ENCODE results near the gene CDH7.

The CDH7 gene, protein sequence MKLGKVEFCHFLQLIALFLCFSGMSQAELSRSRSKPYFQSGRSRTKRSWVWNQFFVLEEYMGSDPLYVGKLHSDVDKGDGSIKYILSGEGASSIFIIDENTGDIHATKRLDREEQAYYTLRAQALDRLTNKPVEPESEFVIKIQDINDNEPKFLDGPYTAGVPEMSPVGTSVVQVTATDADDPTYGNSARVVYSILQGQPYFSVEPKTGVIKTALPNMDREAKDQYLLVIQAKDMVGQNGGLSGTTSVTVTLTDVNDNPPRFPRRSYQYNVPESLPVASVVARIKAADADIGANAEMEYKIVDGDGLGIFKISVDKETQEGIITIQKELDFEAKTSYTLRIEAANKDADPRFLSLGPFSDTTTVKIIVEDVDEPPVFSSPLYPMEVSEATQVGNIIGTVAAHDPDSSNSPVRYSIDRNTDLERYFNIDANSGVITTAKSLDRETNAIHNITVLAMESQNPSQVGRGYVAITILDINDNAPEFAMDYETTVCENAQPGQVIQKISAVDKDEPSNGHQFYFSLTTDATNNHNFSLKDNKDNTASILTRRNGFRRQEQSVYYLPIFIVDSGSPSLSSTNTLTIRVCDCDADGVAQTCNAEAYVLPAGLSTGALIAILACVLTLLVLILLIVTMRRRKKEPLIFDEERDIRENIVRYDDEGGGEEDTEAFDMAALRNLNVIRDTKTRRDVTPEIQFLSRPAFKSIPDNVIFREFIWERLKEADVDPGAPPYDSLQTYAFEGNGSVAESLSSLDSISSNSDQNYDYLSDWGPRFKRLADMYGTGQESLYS

DNA sequence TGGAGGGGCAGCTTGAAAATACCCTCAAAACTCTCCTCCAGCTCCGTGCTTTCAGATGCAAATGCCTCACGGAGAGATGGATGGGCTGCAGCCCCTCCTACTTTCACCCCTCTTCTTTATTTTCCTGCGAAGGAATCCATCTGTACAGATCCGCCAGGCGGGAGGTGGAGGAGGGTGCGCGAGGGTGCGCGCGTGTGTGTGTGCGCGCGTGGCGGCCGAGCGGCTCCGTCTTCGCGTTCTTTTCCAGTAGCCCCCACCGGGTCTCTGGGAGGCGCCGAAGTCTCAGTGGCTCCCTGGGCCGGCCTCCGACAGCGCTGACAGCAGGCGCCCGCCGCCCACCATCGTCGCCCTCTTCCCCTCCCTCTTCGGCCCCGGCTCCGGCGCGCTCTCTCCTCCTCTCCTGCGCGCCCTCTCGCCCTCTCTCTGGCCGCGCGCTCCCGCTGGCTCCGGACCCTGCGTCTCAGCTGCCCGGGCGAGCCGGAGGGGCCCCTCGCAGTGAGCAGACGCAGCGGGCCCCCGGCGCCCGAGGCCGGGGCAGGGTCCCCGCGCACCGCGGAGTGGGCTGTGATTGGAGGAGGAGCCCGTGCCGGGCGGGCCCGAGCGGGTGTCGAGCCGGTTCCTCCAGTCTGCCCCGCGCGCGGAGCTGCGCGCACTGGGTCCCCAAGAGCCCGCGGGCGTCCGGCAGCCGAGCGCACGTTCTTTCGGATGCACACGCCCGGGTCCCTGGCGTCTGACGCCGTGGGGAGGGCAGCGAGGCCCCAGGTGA is at the start of gene CDH7:
TSS of gene CDH7 (plus strand) at position 624 of the 766 bp plus-strand sequence. CDS start 11,831 bp downstream, outside the sequence.
- no peaks in the 10 kb centered on the region for H3K36me3 Mint-ChIP-seq
- H3K9me3 Mint-ChIP-seq = no peaks in the 10 kb centered on the region
- H3K4me3 Mint-ChIP-seq = no peak within 1 kb of the TSS
- no peak within 1 kb of the TSS for H3K27ac Mint-ChIP-seq
- peak; percentile 31 for ATAC-seq
- peaks cover 17% of the 10 kb centered on the region for H3K27me3 Mint-ChIP-seq
- H3K4me1 Mint-ChIP-seq = no peaks in the 10 kb centered on the region

- no peak for ATAC-seq
- Mint-ChIP-seq H3K9me3 (no peaks in the 10 kb centered on the region), H3K4me1 (no peaks in the 10 kb centered on the region), H3K27me3 (no peaks in the 10 kb centered on the region), H3K36me3 (no peaks in the 10 kb centered on the region), H3K27ac (no peak overlapping the region), H3K4me3 (no peak overlapping the region)
Measured at GRCh38 chr18:65704046-65704445, 46.8 kb upstream of the CDH7 start.

DNA sequence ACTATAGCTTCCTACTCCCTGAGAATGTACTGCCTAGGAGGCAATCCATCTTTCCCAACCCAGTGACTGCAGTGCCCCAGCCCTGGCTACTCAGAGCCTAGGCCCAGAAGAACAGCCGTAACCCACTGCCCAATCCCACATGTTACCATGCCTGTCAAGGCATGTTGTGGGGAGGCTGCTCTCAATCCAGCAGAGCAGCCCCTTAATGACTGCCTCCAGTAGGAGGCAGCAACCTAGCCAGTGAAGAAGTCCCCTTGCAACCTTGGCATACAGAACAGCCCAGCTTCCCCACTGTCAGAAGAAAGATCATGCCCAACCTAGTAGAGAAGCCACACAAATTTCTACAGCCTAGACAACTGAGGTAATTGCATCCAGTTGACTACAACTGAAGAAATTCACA is 44.2 kb upstream of the CDH7 start:
- Mint-ChIP-seq H3K4me3 (no peak overlapping the region), H3K27me3 (no peaks in the 10 kb centered on the region), H3K4me1 (no peaks in the 10 kb centered on the region), H3K27ac (no peak overlapping the region), H3K36me3 (no peaks in the 10 kb centered on the region), H3K9me3 (peaks cover 3% of the 10 kb centered on the region)
- ATAC-seq = peak; percentile 48

DNA sequence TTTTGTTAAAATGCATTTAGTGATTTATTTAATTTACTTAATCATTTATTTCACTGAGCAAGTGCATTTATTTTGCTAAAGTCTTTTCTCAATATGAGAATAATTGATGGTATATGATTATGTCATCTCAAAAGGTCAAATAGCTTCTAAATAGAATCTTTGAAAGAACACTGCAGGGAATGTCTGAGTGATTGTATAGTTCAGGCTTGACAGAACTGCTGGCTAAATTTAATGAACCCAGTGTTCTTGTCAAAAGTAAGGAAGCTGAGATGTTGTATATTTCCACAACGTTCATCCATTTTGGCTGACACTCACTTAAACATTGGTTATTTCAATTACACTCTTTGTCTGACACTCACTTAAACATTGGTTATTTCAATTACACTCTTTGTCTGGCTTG is 39.3 kb upstream of the CDH7 start:
- Mint-ChIP-seq H3K27me3 (no peaks in the 10 kb centered on the region), H3K4me1 (no peaks in the 10 kb centered on the region), H3K4me3 (no peak overlapping the region), H3K27ac (no peak overlapping the region), H3K36me3 (no peaks in the 10 kb centered on the region), H3K9me3 (peaks cover 8% of the 10 kb centered on the region)
- ATAC-seq = no peak

DNA sequence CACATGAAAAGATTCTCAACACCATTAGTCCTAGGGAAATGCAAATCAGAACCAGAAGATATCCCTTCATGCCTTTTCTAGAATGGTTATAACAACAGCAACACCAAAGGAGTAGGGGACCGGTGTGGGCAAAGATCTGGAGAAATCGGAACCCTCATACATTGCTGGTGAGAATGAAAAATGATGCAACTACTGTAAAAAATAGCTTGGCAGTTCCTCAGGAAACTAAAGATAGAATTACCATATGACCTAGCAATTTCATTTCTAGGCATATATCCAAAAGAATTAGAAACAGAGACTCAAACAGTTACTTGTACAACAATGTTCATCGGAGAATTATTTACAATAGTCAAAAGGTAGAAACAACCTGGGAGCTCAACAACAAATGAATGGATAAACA is 29.2 kb upstream of the CDH7 start:
- ATAC-seq = no peak
- Mint-ChIP-seq H3K4me3 (no peak overlapping the region), H3K27ac (no peak overlapping the region)

GRCh38 chr18:65725251-65726050 is 25.4 kb upstream of the CDH7 start:
- Mint-ChIP-seq H3K27me3 (no peaks in the 10 kb centered on the region), H3K9me3 (no peaks in the 10 kb centered on the region)

More for the DNA sequence above, 29.2 kb upstream of the CDH7 start:
- H3K4me1 Mint-ChIP-seq = no peaks in the 10 kb centered on the region
- H3K27me3 Mint-ChIP-seq = no peaks in the 10 kb centered on the region
- H3K36me3 Mint-ChIP-seq = no peaks in the 10 kb centered on the region
- peaks cover 5% of the 10 kb centered on the region for H3K9me3 Mint-ChIP-seq

GRCh38 chr18:65735155-65735554 is 15.7 kb upstream of the CDH7 start:
- Mint-ChIP-seq H3K4me1 (no peaks in the 10 kb centered on the region), H3K27me3 (no peaks in the 10 kb centered on the region), H3K27ac (no peak overlapping the region), H3K36me3 (no peaks in the 10 kb centered on the region), H3K9me3 (no peaks in the 10 kb centered on the region), H3K4me3 (no peak overlapping the region)
- peak; percentile 12 for ATAC-seq

More at GRCh38 chr18:65725251-65726050, 25.4 kb upstream of the CDH7 start:
- ATAC-seq = no peak
- H3K36me3 Mint-ChIP-seq = no peaks in the 10 kb centered on the region
- no peak overlapping the region for H3K27ac Mint-ChIP-seq
- no peaks in the 10 kb centered on the region for H3K4me1 Mint-ChIP-seq
- H3K4me3 Mint-ChIP-seq = no peak overlapping the region

GRCh38 chr18:65737471-65737955 is 13.3 kb upstream of the CDH7 start:
- Mint-ChIP-seq H3K27ac (no peak overlapping the region), H3K9me3 (no peaks in the 10 kb centered on the region), H3K27me3 (no peaks in the 10 kb centered on the region), H3K36me3 (no peaks in the 10 kb centered on the region), H3K4me3 (no peak overlapping the region), H3K4me1 (no peaks in the 10 kb centered on the region)
- no peak for ATAC-seq

DNA sequence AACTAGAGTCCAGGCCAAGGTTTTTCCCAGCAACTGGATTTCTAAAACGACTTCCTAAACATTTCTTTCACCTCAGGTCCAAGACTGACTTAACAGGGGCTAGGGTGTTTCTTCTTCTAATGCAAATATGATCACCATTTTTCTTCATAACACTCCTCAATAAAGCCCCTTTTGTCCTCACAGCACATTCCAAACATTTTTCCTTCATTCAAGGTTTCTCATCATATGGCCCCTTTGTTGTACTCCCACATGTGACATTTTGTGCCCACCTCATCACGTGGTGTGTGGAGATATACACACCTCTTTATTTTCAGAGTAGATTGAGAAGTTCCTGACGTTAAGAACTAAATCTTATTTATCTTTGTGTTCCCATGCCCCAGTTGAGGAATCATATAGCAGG is 3.9 kb upstream of the CDH7 start:
- no peak overlapping the region for H3K27ac Mint-ChIP-seq
- no peaks in the 10 kb centered on the region for H3K9me3 Mint-ChIP-seq
- H3K4me3 Mint-ChIP-seq = no peak overlapping the region

GRCh38 chr18:65748321-65748720 is 2.5 kb upstream of the CDH7 start:
- Mint-ChIP-seq H3K9me3 (no peaks in the 10 kb centered on the region), H3K4me3 (no peak overlapping the region), H3K4me1 (no peaks in the 10 kb centered on the region), H3K27ac (no peak overlapping the region), H3K36me3 (no peaks in the 10 kb centered on the region), H3K27me3 (peaks cover 17% of the 10 kb centered on the region)
- ATAC-seq = no peak

More for the DNA sequence above, 3.9 kb upstream of the CDH7 start:
- Mint-ChIP-seq H3K36me3 (no peaks in the 10 kb centered on the region), H3K27me3 (peaks cover 17% of the 10 kb centered on the region), H3K4me1 (no peaks in the 10 kb centered on the region)
- ATAC-seq = no peak

GRCh38 chr18:65749841-65750240 is 971 bp upstream of the CDH7 start:
- no peak for ATAC-seq
- Mint-ChIP-seq H3K9me3 (no peaks in the 10 kb centered on the region), H3K27me3 (peaks cover 17% of the 10 kb centered on the region), H3K4me1 (no peaks in the 10 kb centered on the region), H3K36me3 (no peaks in the 10 kb centered on the region), H3K4me3 (no peak overlapping the region), H3K27ac (no peak overlapping the region)

DNA sequence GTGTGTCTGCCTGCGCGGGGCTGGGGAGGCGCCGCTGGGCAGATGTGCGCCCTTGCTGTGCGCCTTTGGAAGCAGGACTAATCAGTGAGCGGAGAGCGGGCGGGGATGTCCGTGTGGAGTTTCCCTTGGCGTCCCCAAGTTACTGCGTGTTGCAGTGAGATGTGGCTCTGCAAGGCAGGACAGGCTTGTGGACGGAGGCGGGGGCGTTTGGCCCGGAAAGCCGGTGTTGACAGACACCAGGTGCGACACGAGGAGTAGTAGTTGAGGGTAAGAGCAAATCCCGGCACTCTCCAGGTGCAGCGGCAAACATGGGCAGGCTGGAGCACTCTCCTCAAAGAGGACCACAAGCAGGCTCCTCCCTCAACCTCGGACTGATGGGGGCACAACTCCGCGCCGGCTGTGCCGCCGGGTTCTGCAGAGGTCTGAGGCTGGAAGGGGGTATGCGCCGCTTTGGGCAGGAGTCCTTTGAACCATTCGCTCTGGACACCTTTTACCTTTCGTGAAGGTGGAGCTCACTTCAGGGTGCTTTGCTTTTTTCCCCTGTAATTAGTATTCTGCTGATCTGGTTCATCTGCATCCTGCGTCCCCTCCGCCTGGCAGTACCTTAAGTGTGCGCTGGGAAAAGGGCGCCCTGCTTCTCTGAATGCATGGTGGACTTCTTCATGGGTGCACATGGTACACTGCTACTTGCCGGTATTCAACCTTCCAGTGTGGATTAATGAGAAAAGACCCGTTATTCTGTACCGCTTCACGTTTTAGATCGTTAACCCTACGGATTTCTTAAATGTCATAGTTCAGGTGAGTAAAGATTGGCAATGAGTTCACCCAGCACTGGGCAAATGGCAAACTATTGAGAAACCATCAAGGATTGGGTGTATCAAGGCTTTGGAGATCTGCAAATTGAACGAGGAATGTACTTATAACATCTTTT is 608 bp downstream of the CDH7 start:
- H3K4me1 Mint-ChIP-seq = no peaks in the 10 kb centered on the region
- no peak overlapping the region for H3K4me3 Mint-ChIP-seq
- no peaks in the 10 kb centered on the region for H3K9me3 Mint-ChIP-seq
- H3K27ac Mint-ChIP-seq = no peak overlapping the region
- H3K36me3 Mint-ChIP-seq = no peaks in the 10 kb centered on the region
- no peak for ATAC-seq
- H3K27me3 Mint-ChIP-seq = peaks cover 17% of the 10 kb centered on the region

DNA sequence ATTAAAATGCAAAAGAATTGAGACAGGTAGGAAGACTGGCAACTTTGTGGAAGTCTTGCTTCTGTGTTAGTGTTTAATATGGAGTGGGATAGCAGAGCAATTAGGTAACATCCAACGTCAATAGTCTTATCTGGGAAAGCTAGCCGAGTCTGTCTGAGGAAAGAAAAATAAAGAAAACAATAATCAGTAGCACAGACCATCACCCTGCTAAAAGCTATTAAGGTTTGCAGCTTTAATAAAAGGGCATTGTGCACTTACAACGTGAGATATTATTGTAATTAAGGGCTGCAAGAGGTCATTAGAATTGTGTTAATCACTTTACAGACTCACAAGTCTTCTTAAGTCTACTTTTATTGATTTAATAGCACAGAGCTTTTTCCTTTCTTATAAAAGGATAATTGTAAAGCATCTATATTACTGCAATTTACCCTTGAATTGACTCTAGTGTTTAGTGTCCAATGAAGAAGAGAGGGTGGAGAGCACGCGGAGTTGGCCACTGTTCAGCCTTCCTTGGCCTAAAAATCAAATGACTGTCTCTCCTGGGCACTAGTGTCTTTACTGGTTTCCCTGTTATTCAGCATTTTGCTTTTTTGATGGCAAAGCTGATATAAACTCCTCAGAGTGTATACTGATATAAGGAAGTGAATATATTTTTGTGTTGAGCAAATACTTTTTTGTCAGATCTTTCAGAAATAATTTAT is 2.0 kb downstream of the CDH7 start:
- no peaks in the 10 kb centered on the region for H3K4me1 Mint-ChIP-seq
- H3K27me3 Mint-ChIP-seq = peaks cover 17% of the 10 kb centered on the region
- H3K9me3 Mint-ChIP-seq = no peaks in the 10 kb centered on the region
- H3K27ac Mint-ChIP-seq = no peak overlapping the region
- no peaks in the 10 kb centered on the region for H3K36me3 Mint-ChIP-seq
- ATAC-seq = no peak
- H3K4me3 Mint-ChIP-seq = no peak overlapping the region
